RPMI8226 (cell line): ENCODE results near the gene LTBP1.
"Not testable (repeated sequence)": the region's sequence is repeated elsewhere in the genome, so short reads cannot be mapped to it uniquely, and the experiment has no call there.

ENCODE experiments used
- DNase-seq: peaks from one replicate; pipeline ENCODE4 v3.0.0-alpha.2; 2015

LTBP1 gene

GRCh38 chr2:33404321-33404720, 457.6 kb downstream of the LTBP1 start:
- no peak for DNase-seq

GRCh38 chr2:33406622-33407021, 459.9 kb downstream of the LTBP1 start:
- no peak for DNase-seq

- no peak for DNase-seq
Observed at GRCh38 chr2:33408109-33408508, 461.4 kb downstream of the LTBP1 start.

- DNase-seq, result no peak
Observed at GRCh38 chr2:33409417-33409955, 462.7 kb downstream of the LTBP1 start.

- no peak for DNase-seq
Observed at GRCh38 chr2:33411765-33412164, 465.0 kb downstream of the LTBP1 start.

- DNase-seq, result no peak
Observed at GRCh38 chr2:33412920-33413319, 466.2 kb downstream of the LTBP1 start.

- DNase-seq, result no peak
Observed at GRCh38 chr2:33419581-33420200, 472.9 kb downstream of the LTBP1 start.

- DNase-seq, result no peak
Observed at GRCh38 chr2:33420726-33421125, 474.0 kb downstream of the LTBP1 start.

- no peak for DNase-seq
Observed at GRCh38 chr2:33421820-33422219, 475.1 kb downstream of the LTBP1 start.

- no peak for DNase-seq
Observed at GRCh38 chr2:33425161-33425560, 478.4 kb downstream of the LTBP1 start.

GRCh38 chr2:33425586-33426031, 478.9 kb downstream of the LTBP1 start:
- DNase-seq, result no peak

- DNase-seq, result peak; percentile 44
Observed at GRCh38 chr2:33426666-33427231, 480.0 kb downstream of the LTBP1 start.

GRCh38 chr2:33430077-33430476, 483.3 kb downstream of the LTBP1 start:
- no peak for DNase-seq

GRCh38 chr2:33430856-33431255, 484.1 kb downstream of the LTBP1 start:
- DNase-seq, result no peak

- no peak for DNase-seq
Observed at GRCh38 chr2:33432871-33433270, 486.1 kb downstream of the LTBP1 start.

GRCh38 chr2:33433279-33434235, 486.8 kb downstream of the LTBP1 start:
- DNase-seq, result no peak

GRCh38 chr2:33435518-33435917, 488.8 kb downstream of the LTBP1 start:
- DNase-seq, result no peak

GRCh38 chr2:33436083-33436482, 489.3 kb downstream of the LTBP1 start:
- no peak for DNase-seq

- no peak for DNase-seq
Observed at GRCh38 chr2:33437297-33437696, 490.5 kb downstream of the LTBP1 start.

GRCh38 chr2:33437815-33438214, 491.1 kb downstream of the LTBP1 start:
- no peak for DNase-seq

GRCh38 chr2:33441235-33441810, 494.6 kb downstream of the LTBP1 start:
- peak; percentile 72 for DNase-seq

GRCh38 chr2:33442052-33442451, 495.3 kb downstream of the LTBP1 start:
- DNase-seq, result not testable (repeated sequence)

- no peak for DNase-seq
Observed at GRCh38 chr2:33442528-33443079, 495.9 kb downstream of the LTBP1 start.
